ENCODE results near the gene PLPP2.

GRCh38 chr19:326871-327270 lies 35.7 kb upstream of the PLPP2 start:
- no peak for TF ChIP-seq CTCF (conservative IDR thresholded peaks at IDR 0.05 in 1 of 2, IDR thresholded peaks at IDR 0.05 in 1 of 2; ENCODE audit: extremely low read depth in 1 of 2, insufficient read depth in 1 of 2, low read depth in 1 of 2, low read length in 2 of 2)
- no peak for TF ChIP-seq EZH2 (IDR thresholded peaks at IDR 0.05; ENCODE audit: borderline replicate concordance, low read length)
